Measurements from ENCODE around the gene MRPL53. TPM values are rescaled to one million over a fixed set of nuclear protein-coding genes. Genes with fewer than 3 reads are reported as not detected.

The MRPL53 gene
- polyA plus RNA-seq, 1 experiment: 41.2 TPM

DNA sequence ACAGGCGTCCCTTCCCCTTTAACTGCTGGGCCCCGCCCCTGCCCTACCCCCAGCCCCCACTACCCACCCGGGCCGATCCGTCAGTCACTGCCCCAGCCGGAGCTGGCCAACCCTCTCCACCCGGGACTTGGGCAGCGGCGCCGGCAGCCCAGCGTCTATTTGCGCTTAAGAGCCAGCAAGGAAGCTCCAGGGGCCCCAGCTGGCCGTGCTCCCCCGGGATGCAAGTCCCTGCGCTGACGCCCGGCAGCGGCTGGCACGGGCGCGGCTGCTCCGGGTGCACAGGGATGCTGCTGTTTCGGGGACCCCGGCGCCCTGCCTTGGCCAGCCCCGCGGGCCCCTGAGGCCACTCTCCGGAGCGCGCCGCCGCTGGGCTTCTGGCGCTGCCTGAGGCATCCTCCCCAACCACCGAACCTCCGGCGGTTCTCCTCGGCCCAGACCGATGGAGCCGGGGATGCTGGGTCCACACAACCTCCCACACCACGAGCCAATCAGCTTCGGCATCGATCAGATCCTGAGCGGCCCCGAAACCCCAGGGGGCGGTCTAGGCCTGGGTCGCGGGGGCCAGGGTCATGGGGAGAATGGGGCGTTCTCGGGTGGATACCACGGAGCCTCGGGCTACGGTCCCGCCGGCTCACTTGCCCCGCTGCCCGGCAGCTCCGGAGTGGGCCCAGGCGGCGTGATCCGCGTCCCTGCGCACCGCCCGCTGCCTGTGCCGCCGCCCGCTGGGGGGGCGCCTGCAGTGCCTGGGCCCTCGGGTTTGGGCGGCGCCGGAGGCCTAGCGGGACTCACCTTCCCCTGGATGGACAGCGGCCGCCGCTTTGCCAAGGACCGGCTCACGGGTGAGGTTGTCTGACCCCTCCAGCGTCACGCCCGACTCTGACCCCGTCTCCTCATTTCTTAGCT, 42.1 kb upstream of the MRPL53 start, which contains the start of gene TLX2:
Gene TLX2, plus strand, starts transcription at position 83 of the 903 bp plus-strand sequence. Its CDS starts 357 bp downstream, at position 440.
- TF ChIP-seq, protein P1, sequence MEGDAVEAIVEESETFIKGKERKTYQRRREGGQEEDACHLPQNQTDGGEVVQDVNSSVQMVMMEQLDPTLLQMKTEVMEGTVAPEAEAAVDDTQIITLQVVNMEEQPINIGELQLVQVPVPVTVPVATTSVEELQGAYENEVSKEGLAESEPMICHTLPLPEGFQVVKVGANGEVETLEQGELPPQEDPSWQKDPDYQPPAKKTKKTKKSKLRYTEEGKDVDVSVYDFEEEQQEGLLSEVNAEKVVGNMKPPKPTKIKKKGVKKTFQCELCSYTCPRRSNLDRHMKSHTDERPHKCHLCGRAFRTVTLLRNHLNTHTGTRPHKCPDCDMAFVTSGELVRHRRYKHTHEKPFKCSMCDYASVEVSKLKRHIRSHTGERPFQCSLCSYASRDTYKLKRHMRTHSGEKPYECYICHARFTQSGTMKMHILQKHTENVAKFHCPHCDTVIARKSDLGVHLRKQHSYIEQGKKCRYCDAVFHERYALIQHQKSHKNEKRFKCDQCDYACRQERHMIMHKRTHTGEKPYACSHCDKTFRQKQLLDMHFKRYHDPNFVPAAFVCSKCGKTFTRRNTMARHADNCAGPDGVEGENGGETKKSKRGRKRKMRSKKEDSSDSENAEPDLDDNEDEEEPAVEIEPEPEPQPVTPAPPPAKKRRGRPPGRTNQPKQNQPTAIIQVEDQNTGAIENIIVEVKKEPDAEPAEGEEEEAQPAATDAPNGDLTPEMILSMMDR (IDR thresholded peaks at IDR 0.05; ENCODE audit: insufficient read depth, low read depth, low read length): no peak
- no peaks in the 10 kb centered on the region; the same call in 1 of the 2 replicates for H3K36me3 ChIP-seq (ENCODE audit: control insufficient read depth, insufficient read depth, low read length)
- no peak for DNase-seq (ENCODE audit: low read depth)
- H3K4me3 ChIP-seq (ENCODE audit: low read depth, low read length): no peak within 1 kb of the TSS
- POLR2A ChIA-PET: no interaction called here
- H3K27me3 ChIP-seq (ENCODE audit: control insufficient read depth, insufficient read depth, low read length): peaks cover 58% of the 10 kb centered on the region
- CTCF ChIA-PET: no interaction called here

DNA sequence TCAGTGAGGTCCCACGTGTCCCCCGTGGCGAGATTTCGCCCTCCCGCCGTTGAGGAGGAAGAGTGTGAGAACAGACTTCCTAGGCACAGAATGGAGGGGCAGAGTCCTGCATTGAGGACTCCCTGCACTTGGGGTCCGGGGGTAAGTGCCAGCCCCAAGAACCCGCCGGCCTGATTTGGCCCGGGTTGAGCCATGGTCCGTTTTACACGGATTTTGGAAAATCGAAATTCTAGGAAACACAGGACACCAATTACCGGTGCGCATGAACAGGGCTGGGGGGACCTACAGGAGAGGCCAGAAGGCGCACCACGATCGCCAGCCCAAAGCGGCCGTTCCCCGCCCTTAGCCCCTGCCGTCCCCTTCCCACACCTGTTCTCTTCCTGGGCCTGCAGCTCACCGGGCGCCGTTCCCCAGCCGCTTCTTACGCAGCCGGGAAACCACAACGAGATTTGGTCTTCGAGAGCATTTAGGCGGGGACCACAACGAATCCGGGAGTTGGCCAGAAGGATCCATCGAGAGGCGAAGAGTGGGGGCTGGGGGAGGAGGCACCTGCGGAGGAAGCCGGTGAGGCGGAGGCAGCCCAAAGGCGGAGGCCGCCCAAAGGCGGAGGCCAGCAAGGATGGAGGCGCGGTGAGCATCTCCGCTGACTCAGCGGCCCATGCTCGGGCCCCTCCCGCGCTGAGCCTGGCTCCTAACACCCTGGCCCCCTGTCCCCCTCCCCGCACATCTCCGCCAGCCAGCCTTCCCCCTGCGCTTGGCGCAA, 41.3 kb upstream of the MRPL53 start:
- H3K36me3 ChIP-seq (ENCODE audit: control insufficient read depth, insufficient read depth, low read length): no peaks in the 10 kb centered on the region; the same call in 1 of the 2 replicates
- ChIA-PET POLR2A (no interaction called here), CTCF (interaction anchor here (1.2 kb wide), 1 partner anchor 12 kb away, joined by 3 read pairs; the partner anchor contains the start of gene DQX1)
- H3K4me3 ChIP-seq (ENCODE audit: low read depth, low read length): no peak overlapping the region
- no peak for DNase-seq (ENCODE audit: low read depth)
- TF ChIP-seq, protein P1 (IDR thresholded peaks at IDR 0.05; ENCODE audit: insufficient read depth, low read depth, low read length): no peak
- peaks cover 49% of the 10 kb centered on the region for H3K27me3 ChIP-seq (ENCODE audit: control insufficient read depth, insufficient read depth, low read length)

DNA sequence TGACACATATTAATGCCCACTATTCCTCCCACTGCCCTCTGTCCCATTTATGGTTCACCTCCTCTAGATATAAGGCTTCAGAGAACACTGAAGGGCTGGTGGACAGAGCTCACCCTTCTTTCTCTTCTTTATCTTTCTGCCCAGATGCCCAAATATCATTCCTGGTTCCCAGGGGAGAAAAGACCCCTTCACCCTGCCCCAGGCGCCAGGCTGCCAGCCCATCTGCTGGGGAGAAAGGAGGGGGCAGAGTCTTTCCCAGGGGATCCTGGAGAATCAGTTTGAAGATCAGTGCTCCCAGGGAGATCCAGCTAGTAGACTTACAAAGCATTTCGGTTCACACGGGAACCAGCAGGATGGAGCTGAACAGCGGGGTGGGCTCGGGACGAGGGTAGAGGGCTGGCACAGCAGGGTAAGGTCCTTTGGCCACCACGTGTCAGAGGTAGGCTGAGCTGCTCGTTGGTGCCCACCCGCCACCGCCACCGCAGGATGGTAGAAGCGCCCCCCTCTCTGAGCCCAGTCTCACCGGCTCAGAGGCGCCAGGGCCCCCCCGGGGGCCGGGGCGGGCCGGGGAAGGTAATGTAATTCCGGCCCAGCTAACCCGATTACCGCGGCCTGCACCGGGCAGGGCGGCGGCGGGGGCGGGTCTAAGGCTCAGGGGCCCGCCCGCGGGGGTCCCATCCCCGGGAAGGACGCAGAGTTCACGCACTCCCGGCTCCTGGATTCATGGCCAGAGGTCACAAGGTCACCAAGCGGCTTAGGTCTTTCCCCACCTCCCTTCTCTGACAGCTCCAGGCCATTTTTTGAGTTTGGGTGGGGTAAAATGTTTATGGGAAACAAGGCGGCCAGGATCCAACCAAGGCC, 40.5 kb upstream of the MRPL53 start:
- TF ChIP-seq, protein P1 (IDR thresholded peaks at IDR 0.05; ENCODE audit: insufficient read depth, low read depth, low read length): no peak
- no peak overlapping the region for H3K4me3 ChIP-seq (ENCODE audit: low read depth, low read length)
- POLR2A ChIA-PET: no interaction called here
- peaks cover 42% of the 10 kb centered on the region for H3K27me3 ChIP-seq (ENCODE audit: control insufficient read depth, insufficient read depth, low read length)
- CTCF ChIA-PET: interaction anchor here (1.2 kb wide), 1 partner anchor 13 kb away, joined by 3 read pairs; the partner anchor contains the start of gene DQX1
- H3K36me3 ChIP-seq (ENCODE audit: control insufficient read depth, insufficient read depth, low read length): no peaks in the 10 kb centered on the region; the same call in 1 of the 2 replicates
- DNase-seq (ENCODE audit: low read depth): no peak

DNA sequence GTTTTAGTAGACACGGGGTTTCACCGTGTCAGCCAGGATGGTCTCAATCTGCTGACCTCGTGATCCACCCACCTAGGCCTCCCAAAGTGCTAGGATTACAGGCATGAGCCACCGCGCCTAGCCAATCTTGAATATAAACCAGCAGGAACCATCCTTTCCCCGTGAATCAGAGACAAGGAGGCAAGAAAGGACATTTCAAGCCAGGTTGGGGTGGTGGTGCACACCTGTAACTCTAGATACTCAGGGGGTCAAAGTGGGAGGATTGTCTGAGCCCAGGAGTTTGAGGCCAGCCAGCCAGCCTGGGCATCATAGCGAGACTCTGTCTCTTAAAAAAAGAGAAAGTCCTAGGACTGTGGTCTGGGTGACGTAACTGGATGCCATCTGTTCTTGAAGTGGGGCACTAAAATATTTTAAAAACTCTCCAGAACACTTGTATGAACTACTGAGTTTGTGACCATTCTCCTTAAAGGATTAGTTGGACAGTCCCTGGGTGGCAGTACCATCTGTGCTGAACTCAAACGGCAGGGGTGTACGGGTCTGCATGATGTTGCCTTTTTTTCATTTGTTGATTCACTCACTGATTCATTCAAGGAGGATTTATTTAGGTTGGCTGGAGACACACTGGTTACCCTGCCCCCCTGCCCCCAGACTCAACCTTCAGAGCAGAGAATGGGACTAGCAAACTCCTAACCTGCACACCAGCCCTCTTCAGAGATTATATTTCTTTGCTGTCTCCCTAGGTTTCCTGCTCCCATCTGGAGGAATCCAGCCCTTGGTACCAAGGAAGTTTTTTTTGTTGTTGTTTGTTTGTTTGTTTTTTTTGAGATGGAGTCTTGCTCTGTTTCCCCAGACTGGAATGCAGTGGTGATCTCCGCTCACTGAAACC, 38.9 kb upstream of the MRPL53 start:
- ChIA-PET POLR2A (no interaction called here), CTCF (no interaction called here)
- H3K27me3 ChIP-seq (ENCODE audit: control insufficient read depth, insufficient read depth, low read length): peaks cover 31% of the 10 kb centered on the region
- TF ChIP-seq, protein P1 (IDR thresholded peaks at IDR 0.05; ENCODE audit: insufficient read depth, low read depth, low read length): no peak
- no peak for DNase-seq (ENCODE audit: low read depth)
- no peak overlapping the region for H3K4me3 ChIP-seq (ENCODE audit: low read depth, low read length)
- no peaks in the 10 kb centered on the region; the same call in 1 of the 2 replicates for H3K36me3 ChIP-seq (ENCODE audit: control insufficient read depth, insufficient read depth, low read length)
